DMS53 (cell line): ENCODE measurements around the gene DEFB129.
"Not testable (repeated sequence)": the region's sequence is repeated elsewhere in the genome, so short reads cannot be mapped to it uniquely, and the experiment has no call there.

Experiments
- DNase-seq: peaks from one replicate; lab custom pipeline; 2025; lab: John Stamatoyannopoulos, UW

DEFB129 gene

DNA sequence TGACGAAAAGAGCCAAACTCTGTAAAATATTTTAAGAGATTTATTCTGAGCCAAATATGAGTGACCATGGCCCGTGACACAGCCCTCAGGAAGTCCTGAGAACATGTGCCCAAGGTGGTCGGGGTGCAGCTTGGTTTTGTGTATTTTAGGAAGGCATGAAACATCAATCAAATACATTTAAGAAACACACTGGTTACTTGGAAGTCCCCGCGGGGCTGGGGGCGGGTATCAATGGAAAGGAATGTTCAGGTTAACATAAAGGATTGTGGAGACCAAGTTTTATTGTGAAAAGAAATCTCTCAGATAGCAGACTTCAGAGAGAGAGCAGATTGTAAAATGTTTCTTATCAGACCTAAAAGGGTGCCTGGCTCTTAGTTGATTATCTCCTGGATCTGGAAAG lies 26.4 kb downstream of the DEFB129 start:
- not testable (repeated sequence) for DNase-seq

GRCh38 chr20:257419-257818 lies 30.4 kb downstream of the DEFB129 start, which contains the start of gene DEFB132:
DEFB132 (plus strand) TSS chr20:257724; CDS start chr20:257779, 55 bp downstream.
- no peak for DNase-seq

DNA sequence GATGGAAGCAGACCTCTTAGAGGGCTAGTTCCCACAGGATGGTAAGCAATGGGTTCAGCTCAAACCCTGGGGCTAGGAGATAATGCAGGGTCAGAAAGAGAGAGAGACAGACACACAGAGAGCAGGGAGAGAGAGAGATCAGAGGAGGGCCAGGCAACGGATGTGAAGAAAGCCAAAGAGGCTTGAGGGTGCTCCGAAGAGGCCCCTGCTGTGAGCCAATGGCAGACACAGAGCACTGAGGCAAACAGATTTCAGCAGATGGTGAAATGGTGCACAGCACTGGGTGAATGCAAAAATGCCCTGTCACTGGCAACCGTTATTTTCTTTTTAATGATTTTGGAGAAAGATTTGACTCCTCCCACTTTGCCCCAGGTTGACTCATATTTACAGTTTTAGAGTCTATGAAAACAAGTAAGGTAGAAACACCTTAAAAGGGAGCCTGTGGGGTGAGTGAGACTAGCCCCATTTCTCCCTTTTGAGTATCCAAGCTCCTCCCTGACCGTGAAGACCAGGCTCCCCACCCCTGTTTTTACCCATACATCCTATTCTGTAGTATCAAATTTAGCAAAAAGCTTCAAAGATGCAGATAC lies 31.3 kb downstream of the DEFB129 start:
- DNase-seq, result no peak

GRCh38 chr20:258963-259362 lies 31.9 kb downstream of the DEFB129 start:
- no peak for DNase-seq

- no peak for DNase-seq
These were observed 32.9 kb downstream of the DEFB129 start for GRCh38 chr20:259981-260380.

GRCh38 chr20:263701-264100 lies 36.6 kb downstream of the DEFB129 start:
- no peak for DNase-seq

GRCh38 chr20:266596-267562 lies 39.8 kb downstream of the DEFB129 start:
- DNase-seq, result peak; percentile 96

- no peak for DNase-seq
These were observed 43.5 kb downstream of the DEFB129 start for GRCh38 chr20:270517-270916.

DNA sequence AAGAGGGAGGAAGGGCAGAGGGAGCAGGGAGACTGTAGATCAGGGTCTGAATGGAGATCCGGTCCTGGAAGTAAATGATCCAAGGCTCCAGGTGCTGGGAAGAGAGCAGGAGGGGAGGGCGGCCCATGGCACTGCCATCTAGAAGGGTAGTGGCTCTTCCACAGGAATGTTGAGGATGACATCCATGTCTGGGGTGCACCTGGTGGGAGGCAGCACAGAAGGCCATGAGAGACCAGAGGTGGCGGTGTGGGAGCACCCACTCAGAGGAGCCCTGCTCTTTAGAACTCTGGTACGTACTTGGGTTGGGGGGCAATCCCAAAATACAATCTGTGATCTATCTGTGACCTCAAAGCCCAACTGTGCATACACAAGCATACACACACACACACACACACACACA lies 44.0 kb downstream of the DEFB129 start:
- DNase-seq, result no peak

DNA sequence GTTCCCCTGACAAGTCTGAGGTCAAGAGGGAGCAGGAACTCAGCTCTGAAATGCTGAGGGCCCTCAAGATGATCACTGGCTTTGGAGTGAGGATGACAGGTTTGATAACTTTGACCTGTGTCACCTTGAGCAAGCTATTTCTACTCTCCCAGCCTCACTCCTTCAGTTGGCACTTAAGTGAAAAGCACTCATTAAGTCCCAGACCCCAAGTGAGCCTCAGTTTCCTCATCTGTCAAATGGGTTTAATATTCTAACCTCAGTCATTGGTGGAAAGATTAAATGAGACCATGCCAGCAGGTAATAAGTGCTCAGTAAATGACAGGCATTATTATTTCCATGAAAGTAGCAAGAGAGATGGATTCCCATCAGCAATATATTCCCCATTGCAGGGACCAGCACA lies 44.5 kb downstream of the DEFB129 start:
- no peak for DNase-seq

GRCh38 chr20:272718-273117 lies 45.7 kb downstream of the DEFB129 start:
- DNase-seq, result no peak

GRCh38 chr20:273884-274283 lies 46.8 kb downstream of the DEFB129 start:
- no peak for DNase-seq

DNA sequence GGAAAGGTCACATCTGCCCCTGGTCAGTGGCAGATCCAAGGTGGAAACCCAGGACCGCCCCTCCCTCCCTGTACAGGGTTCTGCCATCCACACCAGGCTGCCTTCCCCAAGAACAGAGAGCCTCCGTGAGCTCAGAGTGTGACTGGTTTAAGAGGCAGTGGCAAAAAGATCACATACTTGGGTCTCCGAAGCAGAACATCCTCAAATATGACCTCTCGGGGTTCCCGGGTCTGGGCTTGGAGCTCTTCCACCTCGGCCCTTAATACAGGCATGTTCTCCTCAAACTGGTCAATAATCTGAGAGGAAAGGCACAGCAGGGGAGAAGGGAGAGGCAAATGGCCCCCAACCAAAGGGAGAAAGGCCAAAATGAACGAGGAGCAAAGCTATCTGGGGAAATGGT lies 48.7 kb downstream of the DEFB129 start:
- no peak for DNase-seq

DNA sequence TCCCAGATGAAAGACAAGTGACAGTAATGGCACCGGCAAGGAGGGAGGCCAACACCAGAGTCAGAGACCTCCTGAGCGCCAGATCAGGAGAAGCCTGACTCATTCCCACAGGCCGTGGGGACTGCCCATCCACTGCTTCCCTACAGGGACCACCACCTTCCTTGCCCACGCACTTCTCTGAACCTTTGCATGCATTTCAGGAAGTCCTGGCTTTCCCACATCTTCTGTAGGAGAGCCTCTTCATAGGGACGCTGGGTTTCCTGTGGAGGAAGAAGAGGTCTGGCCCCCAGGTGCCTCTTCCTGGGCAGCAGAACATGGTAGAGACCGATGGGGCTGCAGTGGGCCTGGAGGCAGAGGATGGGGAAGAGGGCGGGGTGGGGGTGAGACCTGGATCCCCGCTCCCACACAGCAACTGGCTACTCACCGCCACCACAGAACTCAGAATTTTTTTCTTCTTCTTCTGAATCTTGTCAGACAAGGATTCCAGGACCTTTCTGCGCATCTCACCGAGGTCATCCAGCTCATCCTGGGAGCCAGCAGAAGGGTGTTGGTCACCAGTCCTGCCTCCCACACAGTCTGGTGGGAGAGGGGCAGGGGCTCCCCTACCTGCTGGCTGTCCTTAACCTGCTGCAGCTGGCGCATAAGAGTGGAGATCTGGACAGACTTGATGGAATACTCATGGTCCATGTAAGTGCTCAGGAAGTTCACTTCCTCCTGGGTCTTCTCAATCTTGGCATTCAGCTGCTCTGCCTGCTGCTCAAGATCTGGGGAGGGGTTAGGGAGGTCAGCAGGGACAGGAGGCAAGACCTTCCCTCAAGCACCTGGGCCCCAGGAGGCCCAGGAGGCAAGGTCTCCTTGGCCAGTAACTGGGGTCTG lies 49.8 kb downstream of the DEFB129 start:
- DNase-seq, result no peak

GRCh38 chr20:277496-277781 lies 50.4 kb downstream of the DEFB129 start:
- no peak for DNase-seq

DNA sequence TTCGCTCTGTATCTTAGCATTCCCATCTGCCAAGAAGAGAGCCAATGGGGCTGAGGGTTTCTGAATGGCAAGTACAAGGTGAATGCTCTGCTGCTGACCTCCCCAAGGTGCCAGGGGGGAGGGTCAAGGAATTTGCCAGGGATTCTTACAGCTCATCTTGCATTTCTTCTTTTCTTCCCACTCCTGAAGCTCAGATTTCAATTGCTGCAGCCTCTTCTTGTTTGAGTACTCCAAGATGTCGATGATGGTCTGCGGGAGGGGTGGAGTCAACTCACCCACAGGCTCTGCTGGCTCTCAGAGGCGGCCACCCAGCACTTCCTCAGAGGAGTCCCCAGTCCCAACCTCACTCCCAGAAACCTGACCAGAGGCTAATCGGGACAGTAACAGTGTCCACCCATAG lies 51.1 kb downstream of the DEFB129 start:
- DNase-seq, result no peak

DNA sequence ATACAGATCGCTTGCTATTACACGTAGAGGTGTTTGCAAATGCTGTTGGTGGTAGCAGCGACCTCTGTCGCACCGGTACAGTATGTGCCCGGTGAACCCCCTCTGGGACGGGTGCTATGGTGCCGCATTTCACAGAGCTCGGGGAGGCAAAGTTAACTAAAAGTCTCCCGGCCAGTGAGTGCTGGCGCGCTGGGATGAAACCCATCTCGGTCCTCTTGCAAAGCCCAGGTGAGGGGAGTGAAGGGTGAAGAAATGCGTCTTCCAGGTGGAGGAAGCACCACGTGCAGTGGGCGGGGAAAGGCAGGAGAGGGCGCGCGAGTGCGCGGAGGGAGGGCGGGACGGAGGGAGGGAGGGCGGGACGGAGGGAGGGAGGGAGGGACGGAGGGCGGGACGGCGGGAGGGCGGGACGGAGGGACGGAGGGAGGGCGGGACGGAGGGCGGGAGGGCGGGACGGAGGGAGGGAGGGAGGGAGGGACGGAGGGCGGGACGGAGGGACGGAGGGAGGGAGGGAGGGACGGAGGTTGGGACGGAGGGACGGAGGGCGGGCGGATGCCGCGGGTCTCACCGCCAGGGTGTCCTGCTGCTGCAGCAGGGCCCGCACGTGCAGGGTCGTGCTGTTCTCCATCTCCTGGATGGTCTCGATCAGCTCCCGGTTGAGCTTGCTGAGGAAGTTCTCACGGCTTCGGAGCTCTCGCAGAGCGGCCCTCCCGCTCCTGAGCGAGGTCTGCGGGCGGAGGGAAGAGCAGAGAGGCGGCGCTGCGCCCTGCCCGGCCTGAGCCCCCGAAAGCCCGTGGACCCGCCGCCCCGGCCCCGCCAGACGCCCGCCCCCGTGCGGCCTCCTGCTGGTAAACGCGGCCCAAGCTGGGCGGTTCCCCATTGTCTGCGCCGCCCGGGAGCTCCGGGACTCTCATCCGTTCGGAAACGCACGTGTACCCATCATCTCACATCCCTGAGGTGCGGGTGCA lies 51.8 kb downstream of the DEFB129 start:
- DNase-seq, result no peak
